GM18502 (cell line): Measurements from ENCODE around the gene MPP1.

Experiments
- ATAC-seq: cut with Tn5 transposase; IDR thresholded peaks from one replicate; pipeline ENCODE4 v1.9.1; 2021; ENCODE audit warnings: mild to moderate bottlenecking; ENCODE audit not compliant: unreplicated experiment, poor library complexity

The MPP1 gene

GRCh38 chrX:154815274-154815818 is 10.1 kb upstream of the MPP1 start:
- no peak for ATAC-seq

GRCh38 chrX:154813801-154814200 is 8.5 kb upstream of the MPP1 start:
- ATAC-seq, result no peak

- no peak for ATAC-seq
These were observed 7.2 kb upstream of the MPP1 start for GRCh38 chrX:154812341-154813101.

- no peak for ATAC-seq
These were observed 4.8 kb upstream of the MPP1 start for GRCh38 chrX:154809939-154810665.

DNA sequence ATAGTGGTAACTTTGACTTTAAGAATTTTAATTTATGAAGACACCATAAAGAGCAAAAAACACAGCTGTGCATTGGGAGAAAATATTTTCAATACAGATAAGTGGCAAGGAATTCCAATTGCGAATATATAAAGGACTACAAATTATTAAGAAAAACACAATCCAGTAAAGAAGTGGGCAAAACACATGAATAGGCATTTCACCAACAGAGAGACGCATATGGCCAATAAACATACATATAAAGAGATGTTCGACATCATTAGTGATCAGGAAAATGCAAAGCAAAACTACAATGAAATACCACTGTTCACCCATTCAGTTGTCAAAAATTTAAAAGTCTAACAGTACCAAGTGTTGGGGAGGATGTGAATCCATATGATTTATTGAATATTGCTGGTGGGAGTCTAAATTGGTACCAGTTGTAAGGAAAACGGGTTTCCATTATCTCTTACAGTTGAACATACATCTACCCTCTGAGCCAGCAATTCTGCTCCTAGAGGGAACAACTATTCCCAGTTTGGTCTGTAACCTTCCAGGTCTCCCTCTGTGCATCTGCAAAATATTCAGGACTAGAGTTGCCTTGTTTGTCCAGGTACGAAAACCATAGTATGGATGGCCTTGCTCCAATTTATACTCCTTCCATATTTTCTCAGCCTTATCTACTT is 1.7 kb upstream of the MPP1 start:
- ATAC-seq, result no peak

- no peak for ATAC-seq
These were observed 409 bp upstream of the MPP1 start for GRCh38 chrX:154805696-154806091.

DNA sequence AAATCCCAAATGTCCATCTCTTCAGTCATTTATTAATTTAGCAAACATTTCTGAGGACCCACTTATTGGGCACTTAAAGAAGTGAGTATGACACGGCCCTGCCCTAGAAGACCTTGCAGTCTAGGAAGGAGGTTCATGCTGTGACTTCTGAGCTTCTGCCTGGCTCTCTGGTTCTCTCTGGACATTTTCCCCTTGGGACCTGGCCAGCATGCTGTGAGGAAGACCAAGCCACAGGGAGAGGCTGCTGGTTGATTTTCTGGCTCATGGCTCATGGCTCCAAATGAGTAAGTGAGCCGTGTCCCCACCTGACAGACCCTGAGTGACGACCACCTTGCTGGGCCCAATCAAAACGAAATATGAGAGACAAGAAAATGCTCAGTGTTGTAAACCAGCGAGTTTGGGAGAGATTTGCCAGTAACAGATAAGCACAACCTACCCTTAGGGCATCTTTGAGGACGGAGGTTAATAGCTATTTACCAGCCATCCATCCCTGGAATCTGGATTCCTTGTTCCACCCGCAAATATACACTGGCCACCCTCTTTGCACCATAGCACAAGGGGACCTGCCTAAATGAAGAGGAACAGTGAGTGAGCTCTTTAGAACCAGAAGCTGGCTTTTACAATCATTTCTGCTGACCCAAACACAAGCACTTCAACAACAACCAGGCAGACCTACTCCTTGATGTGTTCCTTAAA is 876 bp downstream of the MPP1 start:
- ATAC-seq, result no peak

DNA sequence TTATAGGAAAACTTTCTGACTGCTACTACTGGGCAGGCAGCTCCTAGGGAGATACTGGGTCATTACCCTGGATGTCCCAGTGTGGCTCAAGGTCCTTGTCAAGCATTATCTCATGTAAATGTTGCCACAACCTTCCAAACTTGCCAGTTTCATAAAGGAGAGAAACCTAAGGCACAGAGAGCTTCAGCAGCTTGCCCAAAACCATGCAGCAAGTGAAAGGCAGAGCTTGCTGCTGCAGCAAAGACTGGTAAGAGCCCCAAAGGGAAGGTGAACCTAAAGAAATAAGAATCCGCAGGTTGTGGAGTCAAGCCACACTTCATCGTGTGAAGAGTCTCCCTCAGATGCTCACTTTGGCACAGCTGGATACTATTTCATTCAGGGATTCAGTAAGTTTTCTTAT is 2.3 kb downstream of the MPP1 start:
- no peak for ATAC-seq

DNA sequence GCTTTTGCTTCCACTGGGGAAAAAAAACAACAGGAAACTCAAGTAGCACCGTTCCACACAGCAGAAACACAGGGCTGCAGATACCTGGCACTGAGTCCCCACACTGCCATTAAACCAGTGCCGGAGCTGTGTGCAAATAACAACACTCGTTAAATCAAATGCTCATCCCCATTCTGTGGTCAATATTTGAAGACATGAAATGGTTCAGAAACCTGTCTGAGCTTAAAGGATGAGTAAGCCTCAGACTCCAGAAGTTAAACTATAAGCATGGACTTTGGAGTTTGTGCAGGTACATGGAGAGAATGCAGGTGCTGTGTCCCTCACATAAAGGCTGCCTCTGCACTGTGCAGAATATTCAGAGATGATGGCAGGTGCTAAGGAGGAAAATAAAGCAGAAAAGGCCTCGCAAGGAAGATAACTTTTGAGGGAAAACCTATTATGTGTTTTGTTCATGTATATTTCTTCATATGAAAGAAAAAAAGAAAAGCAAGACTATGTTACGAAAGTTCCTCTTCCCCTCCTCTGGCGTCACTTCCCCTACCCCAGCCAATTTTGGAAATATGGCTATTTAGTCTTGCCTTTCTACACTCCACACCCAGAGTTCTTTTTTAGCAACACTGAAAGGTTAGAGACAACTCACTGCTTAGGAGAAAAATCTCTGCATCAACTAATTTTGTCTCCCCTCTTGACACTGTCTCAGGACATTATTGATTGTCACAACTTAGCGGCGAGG is 4.6 kb downstream of the MPP1 start:
- no peak for ATAC-seq

DNA sequence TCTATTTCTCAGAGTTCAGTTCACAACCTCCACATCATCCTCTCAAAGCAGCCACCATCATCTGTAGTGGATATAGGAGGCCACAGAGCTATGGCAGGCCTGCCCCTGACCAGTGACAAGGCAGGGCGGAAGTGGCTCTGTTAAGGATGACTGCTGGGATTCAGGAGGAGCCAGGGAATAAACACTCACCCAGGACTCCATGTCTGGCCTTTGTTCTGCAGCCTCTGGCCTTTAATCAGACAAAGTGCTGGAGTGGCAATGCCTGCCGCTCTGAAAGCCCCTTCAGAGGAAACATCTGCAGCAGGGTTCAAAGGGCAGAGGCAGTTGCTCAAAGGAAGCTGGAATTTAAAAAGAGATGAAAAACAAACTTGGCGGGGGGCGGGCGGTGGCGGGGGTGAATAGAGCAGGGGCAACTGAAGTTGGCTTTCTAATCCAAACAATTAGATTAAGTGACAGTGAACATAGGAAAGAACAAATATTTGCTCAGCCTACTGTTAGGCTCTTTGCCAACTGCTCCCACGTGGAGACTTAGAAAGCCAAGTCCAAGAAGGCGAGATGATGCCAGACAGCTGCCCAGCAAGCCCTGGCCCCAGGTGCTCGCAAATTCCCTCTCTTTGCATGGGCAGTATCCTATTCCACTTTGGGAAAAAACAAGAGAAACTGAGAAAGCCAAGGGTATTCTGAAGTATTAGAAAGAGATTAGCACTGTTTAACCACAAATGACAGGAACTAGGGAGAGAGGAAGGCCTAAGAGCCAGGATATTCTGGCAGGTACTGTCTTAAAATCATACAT is 5.5 kb downstream of the MPP1 start:
- ATAC-seq, result no peak

GRCh38 chrX:154797006-154797405 is 8.3 kb downstream of the MPP1 start:
- no peak for ATAC-seq

- ATAC-seq, result no peak
These were observed 10.3 kb downstream of the MPP1 start for GRCh38 chrX:154795016-154795415.

GRCh38 chrX:154793084-154793795 is 12.0 kb downstream of the MPP1 start:
- ATAC-seq, result no peak

DNA sequence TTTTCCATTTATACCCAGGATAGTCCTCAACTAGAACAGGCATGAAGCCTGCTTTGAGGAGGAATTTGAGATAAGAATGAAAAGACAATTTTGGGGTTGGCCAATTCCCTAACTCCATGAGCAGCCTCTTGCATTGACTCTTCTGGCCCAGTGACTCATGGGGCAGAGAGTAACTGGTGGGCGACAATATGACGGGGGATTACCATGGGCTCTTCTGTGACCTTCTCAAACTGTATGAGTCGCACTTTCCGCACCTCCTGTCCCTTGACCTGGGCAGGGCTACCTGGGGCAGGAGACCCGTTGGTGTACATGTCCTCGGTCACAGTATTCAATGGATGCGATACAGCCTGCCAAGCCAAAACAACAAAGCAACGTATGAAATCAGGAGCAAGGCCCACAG is 13.3 kb downstream of the MPP1 start:
- no peak for ATAC-seq

GRCh38 chrX:154791467-154791866 is 13.8 kb downstream of the MPP1 start:
- no peak for ATAC-seq

DNA sequence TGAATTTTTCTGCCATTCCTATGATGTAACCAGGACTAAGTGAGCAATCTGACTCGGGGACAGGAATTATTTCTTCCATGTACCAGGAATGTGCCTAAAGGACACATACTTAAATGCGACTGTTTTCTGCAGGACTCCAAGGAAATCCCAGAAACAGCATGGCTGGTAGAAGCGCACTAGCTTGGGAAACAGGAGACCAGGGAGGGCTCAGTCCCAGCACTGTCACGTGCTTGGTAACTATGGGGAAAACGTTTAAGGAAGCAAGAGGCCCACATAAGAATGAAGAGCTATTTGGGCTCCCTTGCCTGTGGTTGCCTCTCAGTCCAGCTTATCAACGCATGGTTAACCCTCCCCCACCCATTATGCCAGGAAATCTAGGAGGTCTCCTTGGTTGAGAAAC is 19.6 kb downstream of the MPP1 start:
- ATAC-seq, result no peak

- ATAC-seq, result no peak
These were observed 20.9 kb downstream of the MPP1 start for GRCh38 chrX:154784149-154784995.

GRCh38 chrX:154780968-154781367 is 24.3 kb downstream of the MPP1 start:
- ATAC-seq, result no peak
